SKM-1 treated with dmso at 0.1 percent for 144 hours (cell line): Measurements from ENCODE around the gene ARHGEF19.

Source experiments
- DNase-seq: peaks from one replicate; lab custom pipeline; 2025; ENCODE audit not compliant: unreplicated experiment; lab: John Stamatoyannopoulos, UW

ARHGEF19 gene

GRCh38 chr1:16151196-16151994, 61.1 kb downstream of the ARHGEF19 start:
- no peak for DNase-seq

- DNase-seq: no peak
Measured at GRCh38 chr1:16150508-16150907, 61.9 kb downstream of the ARHGEF19 start.

GRCh38 chr1:16149702-16150488, 62.6 kb downstream of the ARHGEF19 start:
- DNase-seq: no peak

GRCh38 chr1:16149146-16149545, 63.3 kb downstream of the ARHGEF19 start:
- no peak for DNase-seq

GRCh38 chr1:16148329-16149092, 63.9 kb downstream of the ARHGEF19 start:
- DNase-seq: no peak
